ENCODE measurements around the gene PLEKHF1.

DNA sequence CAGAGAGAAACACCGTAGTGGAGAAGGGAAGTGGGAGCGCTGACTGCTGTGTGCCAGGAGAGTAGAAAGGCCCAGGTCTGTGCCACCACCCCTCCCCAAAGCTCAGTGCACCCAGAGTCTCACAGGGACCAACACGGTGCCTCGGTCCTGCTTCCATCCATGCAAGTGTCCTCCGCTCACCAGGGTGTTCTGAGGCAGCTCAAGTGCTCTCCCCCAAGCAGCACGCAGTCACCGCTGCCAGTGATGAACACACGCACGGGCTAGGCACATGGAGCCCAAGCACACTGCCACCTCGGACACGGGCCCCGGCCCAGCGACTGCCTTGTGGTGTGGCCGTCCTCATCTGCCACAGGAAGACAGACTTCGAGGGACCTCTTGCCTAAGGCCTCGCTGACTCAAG lies 48.7 kb upstream of the PLEKHF1 start:
- TF ChIP-seq, protein P1, sequence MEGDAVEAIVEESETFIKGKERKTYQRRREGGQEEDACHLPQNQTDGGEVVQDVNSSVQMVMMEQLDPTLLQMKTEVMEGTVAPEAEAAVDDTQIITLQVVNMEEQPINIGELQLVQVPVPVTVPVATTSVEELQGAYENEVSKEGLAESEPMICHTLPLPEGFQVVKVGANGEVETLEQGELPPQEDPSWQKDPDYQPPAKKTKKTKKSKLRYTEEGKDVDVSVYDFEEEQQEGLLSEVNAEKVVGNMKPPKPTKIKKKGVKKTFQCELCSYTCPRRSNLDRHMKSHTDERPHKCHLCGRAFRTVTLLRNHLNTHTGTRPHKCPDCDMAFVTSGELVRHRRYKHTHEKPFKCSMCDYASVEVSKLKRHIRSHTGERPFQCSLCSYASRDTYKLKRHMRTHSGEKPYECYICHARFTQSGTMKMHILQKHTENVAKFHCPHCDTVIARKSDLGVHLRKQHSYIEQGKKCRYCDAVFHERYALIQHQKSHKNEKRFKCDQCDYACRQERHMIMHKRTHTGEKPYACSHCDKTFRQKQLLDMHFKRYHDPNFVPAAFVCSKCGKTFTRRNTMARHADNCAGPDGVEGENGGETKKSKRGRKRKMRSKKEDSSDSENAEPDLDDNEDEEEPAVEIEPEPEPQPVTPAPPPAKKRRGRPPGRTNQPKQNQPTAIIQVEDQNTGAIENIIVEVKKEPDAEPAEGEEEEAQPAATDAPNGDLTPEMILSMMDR (conservative IDR thresholded peaks at IDR 0.05 in 1 of 2, IDR thresholded peaks at IDR 0.05 in 1 of 2; ENCODE audit: low read depth in 1 of 2, low read length in 2 of 2), result no peak
- TF ChIP-seq EZH2 (IDR thresholded peaks at IDR 0.05; ENCODE audit: low read length, missing control alignments), result no peak

All from fibroblast of lung (primary cell).